GM19397 (cell line): ENCODE data around the gene TAS2R40.
"Not testable (repeated sequence)": the region's sequence is repeated elsewhere in the genome, so short reads cannot be mapped to it uniquely, and the experiment has no call there.

Experiments used
- ATAC-seq: cut with Tn5 transposase; IDR thresholded peaks from one replicate; pipeline ENCODE4 v1.9.1; 2021; ENCODE audit warnings: mild to moderate bottlenecking, moderate library complexity; ENCODE audit not compliant: unreplicated experiment

The TAS2R40 gene

DNA sequence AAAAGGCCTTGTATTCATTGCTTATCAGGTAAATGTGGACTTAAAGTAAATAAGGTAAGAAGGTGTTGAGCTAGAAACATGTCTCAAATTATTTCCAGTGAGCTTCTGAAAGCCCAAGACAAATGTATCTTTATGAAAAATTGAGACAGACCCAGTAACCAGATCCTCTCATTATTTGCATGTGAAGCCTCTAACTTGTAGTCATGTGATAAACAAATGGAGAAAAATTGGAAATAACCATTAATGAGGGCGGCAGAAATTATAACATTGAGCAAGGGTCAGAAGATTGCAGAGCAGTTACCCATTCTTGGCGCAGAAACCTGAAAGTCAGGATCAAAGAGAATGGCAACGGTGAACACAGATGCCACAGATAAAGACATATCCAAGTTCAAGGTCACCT is at the start of gene TAS2R40:
Gene TAS2R40, plus strand, starts transcription at position 301 of the 400 bp plus-strand sequence. Its CDS starts 42 bp downstream, at position 343.
- ATAC-seq: no peak

DNA sequence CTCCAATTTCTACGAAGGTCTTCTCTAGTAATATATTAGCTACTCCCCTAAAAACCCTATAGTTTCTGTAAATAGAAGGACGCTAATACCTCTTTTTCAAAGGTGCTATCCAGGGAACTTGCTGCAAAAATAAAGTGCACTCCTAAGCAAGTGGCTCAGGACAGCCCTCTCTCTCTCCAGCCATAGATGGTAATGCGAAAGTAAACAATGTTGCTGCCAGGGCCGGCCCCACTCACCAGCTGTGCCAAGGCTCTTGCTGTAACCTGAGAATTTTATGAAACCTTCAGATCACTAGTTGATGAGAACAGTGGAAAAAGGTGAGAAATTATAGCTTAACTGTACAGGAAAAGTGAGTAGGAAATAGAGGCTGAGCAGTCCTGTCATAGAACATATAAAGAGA is 49.5 kb upstream of the TAS2R40 start:
- no peak for ATAC-seq

DNA sequence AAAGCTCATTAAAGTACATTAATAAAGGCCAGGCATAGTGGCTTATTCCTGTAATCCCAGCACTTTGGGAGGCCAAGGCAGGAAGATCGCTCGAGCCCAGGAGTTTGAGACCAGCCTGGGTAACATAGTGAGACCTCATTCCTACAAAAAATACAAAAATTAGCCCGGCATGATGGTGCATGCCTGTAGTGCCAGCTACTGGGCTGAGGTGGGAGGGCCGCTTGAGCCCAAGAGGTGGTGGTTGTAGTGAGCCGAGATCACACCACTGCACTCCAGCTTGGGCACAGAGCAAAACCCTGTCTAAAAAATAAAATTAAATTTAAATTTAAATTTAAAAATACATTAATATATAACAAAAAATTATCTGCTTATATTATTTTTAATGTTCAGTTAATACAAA is 45.7 kb upstream of the TAS2R40 start:
- no peak for ATAC-seq

DNA sequence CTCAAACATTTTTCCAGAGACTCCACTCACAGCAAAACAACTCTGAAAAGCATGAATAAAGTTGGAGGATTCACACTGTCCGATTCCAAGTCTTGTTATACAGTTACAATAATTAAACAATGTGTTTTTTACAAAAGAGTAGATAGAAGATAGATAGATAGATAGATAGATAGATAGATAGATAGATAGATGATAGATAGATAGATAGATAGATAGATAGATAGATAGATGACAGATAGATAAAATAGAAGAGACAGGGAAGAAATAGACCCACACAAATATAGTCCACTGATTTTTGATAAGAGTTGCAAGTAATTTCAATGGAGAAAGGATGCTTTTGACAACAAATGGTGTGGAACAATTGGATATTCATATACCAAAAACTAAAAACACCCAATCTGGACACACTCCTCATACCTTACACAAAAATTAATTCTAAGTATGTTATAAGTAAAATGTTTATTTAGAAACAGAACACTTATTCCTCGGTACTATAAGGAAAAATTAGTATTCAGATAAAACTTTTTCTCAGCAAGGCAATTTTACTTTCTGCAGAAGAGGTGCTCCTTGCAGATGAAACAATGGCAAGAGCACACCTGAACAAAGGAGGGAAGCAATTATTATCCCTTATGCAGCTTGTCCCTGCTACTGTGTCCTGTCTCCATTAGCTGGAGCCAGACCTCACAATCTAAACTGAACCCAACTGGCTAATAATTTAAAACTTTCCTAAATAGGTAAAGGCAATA is 44.3 kb upstream of the TAS2R40 start:
- no peak for ATAC-seq

DNA sequence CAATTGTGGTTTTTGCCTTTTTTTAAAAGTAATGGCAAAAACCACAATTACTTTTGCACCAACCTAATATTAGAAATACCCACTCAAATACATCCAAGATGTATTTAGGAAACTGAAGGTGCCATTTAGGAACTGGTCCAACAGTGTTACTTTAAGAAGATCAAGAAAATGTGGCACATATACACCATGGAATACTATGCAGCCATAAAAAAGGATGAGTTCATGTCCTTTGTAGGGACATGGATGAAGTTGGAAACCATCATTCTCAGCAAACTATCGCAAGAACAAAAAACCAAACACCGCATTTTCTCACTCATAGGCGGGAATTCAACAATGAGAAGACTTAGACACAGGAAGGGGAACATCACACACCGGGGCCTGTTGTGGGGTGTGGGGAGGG is 41.1 kb upstream of the TAS2R40 start:
- ATAC-seq: not testable (repeated sequence)

DNA sequence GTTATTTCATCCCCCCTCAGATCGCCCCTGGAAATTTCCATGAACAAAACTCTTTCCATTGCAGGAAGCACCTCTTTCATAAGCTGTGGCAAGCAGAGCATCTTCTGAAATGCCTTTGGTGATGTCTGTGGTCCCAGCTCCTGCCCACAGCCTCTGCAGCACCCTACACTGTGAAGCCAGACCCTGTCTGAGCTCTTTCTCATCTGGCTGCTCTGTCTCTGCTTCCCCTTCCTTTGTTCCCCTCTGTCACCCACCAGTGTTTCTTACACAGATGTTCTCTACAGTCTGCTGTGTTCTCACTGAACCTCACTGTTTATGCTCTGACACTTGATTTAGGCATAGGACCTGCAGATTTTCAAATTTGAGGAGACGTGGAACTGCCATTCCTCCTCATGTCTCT is 40.5 kb upstream of the TAS2R40 start:
- ATAC-seq: no peak

DNA sequence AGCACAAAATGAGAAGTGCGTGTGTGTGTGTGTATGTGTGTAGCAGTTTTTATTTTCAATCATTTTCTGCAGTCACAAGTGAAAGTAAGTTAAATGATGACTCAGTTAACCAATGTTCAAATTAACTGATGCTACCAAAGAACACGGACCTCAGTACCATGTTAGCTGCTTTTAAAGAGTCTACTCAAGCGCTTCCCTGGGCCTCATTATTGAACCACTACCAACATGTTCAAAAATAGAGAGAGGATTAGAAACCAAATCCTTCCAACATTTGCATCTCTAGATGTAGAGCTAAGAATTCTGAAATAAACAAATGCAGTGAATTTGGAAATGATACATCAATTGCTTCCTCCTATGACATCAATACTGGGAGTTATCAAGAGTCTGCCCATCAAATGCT is 38.8 kb upstream of the TAS2R40 start, which contains the start of gene TAS2R39:
Gene TAS2R39, plus strand, starts transcription at position 396 of the 400 bp plus-strand sequence. Its CDS starts 0 bp downstream, at position 396.
- no peak for ATAC-seq

DNA sequence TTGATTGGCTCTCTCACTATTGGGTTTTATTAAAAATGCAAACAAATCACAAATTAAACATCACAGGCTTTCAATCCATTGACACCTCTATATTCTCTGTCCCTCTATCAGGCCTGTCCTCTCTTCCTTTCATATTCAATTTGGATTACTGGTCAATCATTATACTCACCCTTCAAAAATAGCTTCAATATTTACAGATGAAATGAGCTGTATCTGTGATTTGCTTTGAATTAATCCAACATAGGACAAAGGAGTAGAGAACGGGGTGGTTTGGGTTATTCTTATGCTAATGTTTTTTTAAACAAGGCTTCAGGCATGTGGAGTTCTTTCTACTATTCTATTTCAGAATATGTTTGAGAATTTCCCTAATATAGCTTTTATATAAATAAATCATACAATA is 36.3 kb upstream of the TAS2R40 start:
- ATAC-seq: no peak

DNA sequence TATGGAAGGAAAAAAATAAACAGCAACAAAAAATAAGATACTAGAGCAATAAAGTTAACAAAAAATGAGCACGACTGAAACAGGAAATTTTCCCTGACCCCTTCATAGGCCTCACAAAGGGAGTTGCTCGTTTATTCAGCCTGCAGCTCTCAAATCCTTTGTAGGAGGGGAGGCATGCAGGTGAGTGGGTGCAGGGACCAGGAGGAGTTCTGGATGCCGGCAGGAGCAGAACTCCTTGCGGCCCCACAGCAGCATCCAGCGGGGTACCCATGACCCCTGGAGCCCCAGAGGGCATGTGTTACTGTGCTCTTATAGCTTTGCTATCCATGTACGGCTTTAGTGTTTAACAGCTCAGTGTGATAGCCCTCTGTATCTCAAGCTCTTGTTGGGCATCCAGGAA is 32.8 kb upstream of the TAS2R40 start:
- no peak for ATAC-seq

DNA sequence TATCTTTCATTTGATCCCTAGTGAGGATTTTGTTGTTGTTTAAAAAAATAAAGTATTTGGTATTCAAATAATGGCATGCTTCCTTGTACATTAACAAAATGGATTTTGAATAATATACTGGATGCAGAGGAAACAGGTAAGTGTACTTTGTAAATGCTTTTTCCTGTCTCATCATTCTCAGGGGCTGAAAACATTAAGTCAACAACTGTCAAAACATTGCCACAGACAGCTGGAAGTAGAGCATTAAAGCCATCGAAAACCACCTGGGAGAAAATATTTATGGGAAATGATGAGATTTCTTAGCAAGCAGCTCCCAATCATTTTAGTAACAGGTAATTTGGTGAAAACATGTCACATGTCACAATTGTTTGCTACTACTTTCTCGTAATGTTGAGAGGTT is 28.0 kb upstream of the TAS2R40 start:
- ATAC-seq: no peak

DNA sequence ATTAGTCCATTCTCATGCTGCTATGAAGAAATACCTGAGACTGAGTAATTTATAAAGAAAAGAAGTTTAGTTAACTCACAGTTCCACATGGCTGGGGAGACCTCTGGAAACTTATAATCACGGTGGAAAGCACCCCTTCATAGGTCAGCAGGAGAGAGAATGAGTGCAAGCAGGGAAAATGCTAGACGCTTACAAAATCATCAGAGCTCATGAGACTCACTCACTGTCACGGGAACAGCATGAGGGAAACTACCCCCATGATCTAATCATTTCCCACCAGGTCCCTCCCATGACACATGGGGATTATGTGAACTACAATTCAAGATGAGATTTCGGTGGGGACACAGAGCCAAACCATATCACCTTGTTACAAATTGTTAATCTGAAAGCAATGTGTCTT is 22.8 kb upstream of the TAS2R40 start:
- ATAC-seq: no peak

DNA sequence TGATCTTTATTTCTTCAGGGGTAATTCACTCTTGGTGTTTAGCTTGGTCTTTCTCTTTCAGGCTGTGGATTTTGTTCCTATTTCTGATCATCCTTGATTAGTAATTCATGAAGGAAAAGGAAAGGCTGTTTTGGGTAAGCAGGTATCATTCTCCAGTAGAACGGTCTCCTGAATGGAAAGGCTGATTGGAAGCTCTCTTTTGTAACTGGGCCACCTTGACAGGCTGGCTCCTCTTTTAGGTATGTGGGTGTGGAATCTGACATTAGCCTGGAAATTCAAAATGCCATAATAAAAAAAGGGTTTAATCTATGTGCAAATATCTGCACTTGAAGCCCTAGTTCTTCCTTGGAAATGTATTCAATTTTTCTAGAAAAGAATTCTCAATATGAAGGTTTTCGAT is 19.7 kb upstream of the TAS2R40 start:
- ATAC-seq: no peak

DNA sequence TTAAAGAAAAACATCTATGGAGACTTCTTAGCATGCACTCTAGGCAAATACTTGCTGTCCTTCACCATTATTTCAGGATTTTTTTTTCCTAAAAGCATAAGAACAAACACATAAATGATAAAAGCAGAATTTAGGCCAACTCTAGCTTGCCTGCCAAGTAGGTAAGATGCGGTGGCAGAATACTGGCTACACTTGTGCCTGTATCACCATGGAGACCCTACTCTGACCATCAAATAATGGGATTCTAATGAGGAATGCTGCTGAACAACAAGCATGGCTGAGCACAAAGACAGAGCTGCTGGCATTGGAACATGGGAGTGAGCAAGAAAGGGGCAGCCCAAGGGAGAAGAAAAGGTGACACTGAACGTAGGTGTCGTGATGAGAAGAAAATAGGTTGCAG is 18.5 kb upstream of the TAS2R40 start:
- ATAC-seq: no peak

DNA sequence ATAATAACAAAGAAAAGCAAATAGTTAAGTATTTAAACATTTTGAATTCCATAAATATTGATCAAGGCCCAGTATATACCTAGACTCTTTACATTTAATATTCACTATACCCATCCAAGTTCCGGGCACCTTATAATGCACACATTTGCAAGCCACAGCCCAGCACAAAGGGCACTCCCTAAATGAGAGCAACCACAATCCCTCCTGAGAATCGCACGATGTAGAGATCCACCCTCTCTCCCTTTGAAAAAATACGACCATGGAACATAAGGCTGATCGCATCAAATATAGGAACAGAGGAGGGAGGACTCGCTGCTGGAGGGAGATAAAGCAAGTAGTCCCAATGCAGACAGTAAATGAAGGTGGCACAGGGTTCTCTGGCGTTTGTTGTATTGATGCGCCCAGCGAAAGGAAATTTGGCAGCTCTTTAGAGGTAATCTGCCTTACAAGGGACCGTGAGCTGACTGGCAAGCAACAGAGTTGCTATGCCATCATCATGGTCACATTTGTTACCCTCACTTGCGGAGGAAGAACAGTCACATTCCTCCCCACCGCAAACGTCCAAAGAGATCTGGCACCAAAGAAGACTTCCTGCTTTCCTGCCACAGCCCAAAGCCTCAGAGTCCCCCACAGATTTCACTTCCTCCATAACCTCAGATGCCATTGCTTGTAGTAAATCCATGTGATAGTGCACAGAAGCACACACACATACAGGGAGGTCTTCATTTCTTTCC is 16.1 kb upstream of the TAS2R40 start:
- peak; percentile 73 for ATAC-seq

DNA sequence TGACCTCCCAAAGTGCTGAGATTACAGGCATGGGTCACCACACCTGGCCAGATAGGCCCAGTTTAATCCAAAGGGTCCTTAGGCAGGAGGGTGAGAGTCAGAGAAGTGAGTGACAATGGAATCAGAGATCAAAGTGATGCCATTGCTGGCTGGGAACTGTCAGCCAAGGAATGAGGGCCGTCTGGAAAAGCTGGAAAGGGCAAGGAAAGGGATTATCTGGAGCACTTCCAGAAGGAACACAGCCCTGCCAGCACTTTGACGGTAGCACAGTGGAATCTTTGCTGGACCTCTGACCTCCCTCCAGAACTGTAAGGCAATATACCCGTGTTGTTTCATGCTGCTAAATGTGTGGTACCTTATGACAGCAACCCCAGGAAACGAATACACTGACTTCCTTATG is 11.3 kb upstream of the TAS2R40 start:
- no peak for ATAC-seq

DNA sequence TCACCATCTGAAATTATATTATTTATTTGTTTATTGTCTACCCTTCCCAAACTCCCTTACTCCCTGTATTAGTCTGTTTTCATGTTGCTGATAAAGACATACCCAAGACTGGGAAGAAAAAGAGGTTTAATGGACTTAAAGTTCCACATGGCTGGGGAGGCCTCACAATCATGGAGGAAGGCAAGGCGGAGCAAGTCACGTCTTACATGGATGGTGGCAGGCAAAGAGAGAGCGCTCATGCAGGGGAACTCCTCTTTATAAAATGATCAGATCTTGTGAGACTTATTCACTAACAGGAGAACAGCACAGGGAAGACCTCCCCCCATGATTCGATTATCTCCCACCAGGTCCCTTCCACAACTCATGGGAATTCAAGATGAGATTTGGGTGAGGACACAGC is 8.4 kb upstream of the TAS2R40 start:
- ATAC-seq: not testable (repeated sequence)

DNA sequence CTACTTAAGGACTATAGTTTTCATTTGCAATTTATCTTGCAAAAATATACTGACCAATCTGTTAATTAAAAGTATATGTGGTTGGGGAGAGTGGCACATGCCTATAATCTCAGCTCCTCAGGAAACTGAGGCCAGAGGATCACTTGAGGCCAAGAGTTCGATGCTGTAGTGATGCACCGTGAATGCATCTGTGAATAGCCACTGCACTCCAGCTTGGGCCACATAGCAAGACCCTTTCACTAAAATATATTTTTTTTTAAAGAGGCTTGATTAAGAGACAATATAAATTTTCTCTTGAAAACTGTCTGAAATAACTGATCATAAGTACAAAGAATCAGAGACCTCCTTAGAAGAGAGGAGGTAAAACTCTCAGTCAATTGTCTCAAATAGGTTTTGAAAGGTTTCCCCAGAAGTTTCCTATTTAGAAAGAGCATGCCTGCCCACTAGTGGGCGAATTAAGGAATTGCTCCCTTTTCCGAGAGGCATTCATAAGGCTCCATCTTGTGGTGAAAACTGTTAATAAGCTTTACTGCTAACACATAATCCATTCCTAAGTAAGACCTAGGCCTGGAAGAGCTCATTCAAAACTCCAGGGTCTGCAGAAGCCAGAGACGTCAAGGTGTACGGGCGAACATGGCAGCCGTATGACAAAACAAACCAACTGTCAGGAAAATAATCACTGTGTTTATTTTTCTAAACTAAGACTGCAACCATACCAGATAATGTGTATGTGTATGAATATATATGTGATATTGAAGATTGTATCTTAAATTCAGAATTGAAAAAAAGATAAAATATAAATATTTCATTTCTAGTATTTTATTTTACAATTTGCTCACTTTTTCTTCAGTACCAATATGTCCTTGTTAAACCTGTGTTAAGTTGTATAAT is 6.8 kb upstream of the TAS2R40 start:
- ATAC-seq: peak; percentile 81

DNA sequence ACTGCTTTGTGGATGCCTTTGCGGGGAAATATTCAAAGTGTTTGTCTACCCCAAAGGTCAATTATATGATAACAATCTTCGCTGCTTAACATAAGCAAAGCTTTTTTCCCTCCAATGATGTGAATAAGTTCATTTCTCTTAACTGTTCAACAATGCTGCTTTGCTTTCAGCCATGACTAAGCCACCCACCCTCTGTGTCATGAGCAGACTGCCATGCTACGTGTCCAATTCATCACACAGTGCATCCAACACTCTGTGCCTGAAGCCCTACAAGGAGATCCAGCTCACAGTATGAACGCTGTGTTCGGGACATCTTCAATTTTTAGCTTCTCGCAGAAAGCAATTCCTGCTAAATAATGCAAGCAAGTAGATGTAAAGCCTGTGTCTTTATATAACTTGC is 5.7 kb upstream of the TAS2R40 start:
- no peak for ATAC-seq

DNA sequence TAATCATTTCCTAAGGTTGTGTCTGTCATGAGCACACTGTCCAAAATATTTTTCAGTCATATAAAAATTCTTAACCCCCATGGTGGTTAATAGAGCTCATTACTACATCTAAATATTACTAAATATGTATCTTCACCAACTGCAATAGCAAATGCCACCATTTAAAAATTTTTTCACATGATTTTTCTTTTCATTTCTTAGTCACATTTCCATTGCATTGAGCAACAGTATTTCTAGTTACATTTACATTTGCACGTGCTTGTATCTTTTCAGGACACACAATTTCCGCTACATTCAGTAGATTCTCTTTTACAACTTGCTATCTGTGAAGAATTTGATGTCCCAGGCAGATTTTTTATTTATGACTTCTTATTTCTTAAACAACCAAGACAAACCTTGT is 5.2 kb upstream of the TAS2R40 start:
- ATAC-seq: no peak

DNA sequence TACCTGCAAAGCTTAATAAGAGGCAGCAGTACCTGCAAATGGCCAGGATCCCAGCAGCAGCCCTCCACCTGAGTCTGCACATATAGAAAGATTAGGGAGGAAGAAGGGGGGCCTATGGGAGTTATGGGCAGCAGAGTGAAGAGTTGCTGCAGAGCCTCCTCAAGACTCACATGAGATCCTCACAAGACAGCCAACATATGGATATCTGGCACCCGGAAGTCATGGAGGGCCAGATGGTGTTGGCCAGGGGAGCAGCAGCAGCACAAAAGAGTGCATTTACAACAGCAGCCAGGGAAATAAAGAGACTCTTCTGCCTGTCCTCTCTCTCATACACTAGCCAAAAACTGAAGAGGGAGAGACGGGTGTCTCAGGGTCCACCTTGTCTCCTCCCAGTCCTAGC is 4.0 kb upstream of the TAS2R40 start:
- no peak for ATAC-seq

DNA sequence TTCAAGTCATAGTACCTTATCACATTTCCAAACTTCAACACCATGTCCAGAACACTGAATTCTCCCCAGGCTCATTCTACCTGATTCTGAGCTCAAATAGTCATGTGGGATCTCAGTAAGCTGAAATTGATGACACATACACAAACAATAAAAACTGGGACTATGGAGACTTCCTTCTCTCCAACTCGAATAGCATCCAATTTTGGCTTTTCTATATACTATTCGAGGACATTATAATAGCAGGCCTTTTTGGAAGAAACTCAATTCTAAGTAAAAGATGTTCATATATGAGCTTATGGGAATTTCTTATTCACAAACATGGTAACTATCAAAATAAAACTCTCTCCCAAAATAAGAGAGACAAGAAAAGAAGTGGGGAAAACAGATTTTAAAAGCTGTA is 551 bp upstream of the TAS2R40 start:
- ATAC-seq: no peak
